Measurements from ENCODE around the gene MRGPRD.

MRGPRD gene

GRCh38 chr11:69017951-69018350, 37.2 kb upstream of the MRGPRD start:
- Histone ChIP-seq H3K4me3 (replicated peaks; ENCODE audit: insufficient read depth, low read length) (no peak overlapping the region), H3K27me3 (ENCODE audit: insufficient read depth, poor library complexity, severe bottlenecking) (no peaks in the 10 kb centered on the region), H3K27ac (replicated peaks) (no peak overlapping the region)
- TF ChIP-seq GABPA (IDR thresholded peaks at IDR 0.05; ENCODE audit: low read depth) (no peak), SPI1 (IDR thresholded peaks at IDR 0.05; ENCODE audit: borderline replicate concordance, low read depth) (no peak), POLR2AphosphoS5 (IDR thresholded peaks at IDR 0.05; ENCODE audit: low read depth) (no peak), CTCF (IDR thresholded peaks at IDR 0.05; ENCODE audit: insufficient read depth, low read length) (no peak), REST (IDR thresholded peaks at IDR 0.05; ENCODE audit: insufficient replicate concordance, low read depth) (no peak)
- no peak for DNase-seq (ENCODE audit: low read depth in 1 of 2, low spot score in 1 of 2)

GRCh38 chr11:69014898-69015549, 34.2 kb upstream of the MRGPRD start:
- Histone ChIP-seq H3K4me3 (replicated peaks; ENCODE audit: insufficient read depth, low read length) (no peak overlapping the region), H3K27me3 (ENCODE audit: insufficient read depth, poor library complexity, severe bottlenecking) (no peaks in the 10 kb centered on the region)

More at GRCh38 chr11:69014898-69015549, 34.2 kb upstream of the MRGPRD start:
- TF ChIP-seq REST (IDR thresholded peaks at IDR 0.05; ENCODE audit: insufficient replicate concordance, low read depth) (no peak), SPI1 (IDR thresholded peaks at IDR 0.05; ENCODE audit: borderline replicate concordance, low read depth) (no peak), POLR2AphosphoS5 (IDR thresholded peaks at IDR 0.05; ENCODE audit: low read depth) (no peak), CTCF (IDR thresholded peaks at IDR 0.05; ENCODE audit: insufficient read depth, low read length) (no peak)
- no peak overlapping the region for H3K27ac ChIP-seq (replicated peaks)
- no peak for DNase-seq (ENCODE audit: low read depth in 1 of 2, low spot score in 1 of 2)

Data from HL-60 (cell line).